Activated gamma-delta T cell treated with anti-CD3 and anti-CD28 coated beads, Interleukin-2, amount 50 U/mL, for 16 hours (primary cell): ENCODE results near the gene KRT84.
A peak's percentile ranks its signal among the peaks of the same experiment; 100 is the strongest.
"Not testable (repeated sequence)": the region's sequence is repeated elsewhere in the genome, so short reads cannot be mapped to it uniquely, and the experiment has no call there.

Source experiments
- DNase-seq: peaks from one replicate; pipeline ENCODE4 v3.0.0-alpha.2; 2020; ENCODE audit warnings: low read depth

Gene KRT84

DNA sequence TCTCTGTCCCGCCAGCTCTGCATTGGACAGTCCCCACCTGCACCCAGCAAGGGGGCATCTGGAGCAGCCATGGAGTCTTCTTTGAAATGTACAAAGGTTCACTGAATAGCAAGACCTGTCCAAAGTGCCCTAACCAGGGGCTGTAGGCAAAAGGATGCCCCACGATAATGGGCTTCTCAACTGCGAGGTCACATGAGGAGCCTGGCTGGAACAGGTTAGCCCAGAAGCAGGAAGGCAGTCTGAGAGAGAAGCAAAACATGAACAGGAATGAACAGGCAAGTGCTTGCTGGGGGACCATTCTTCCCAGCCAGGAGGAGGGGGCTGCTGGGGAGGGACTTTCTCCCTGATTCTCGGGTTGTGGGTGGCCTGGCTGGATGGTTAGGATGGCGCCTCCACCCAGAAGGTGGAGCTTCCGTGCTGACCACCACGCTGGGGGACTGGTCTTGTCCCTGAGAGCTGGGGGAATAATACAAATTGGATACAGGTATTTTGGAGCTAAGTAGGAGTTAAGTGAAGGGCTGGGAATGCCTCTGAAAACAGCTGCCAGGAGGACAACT lies 25.3 kb downstream of the KRT84 start:
- DNase-seq: no peak

DNA sequence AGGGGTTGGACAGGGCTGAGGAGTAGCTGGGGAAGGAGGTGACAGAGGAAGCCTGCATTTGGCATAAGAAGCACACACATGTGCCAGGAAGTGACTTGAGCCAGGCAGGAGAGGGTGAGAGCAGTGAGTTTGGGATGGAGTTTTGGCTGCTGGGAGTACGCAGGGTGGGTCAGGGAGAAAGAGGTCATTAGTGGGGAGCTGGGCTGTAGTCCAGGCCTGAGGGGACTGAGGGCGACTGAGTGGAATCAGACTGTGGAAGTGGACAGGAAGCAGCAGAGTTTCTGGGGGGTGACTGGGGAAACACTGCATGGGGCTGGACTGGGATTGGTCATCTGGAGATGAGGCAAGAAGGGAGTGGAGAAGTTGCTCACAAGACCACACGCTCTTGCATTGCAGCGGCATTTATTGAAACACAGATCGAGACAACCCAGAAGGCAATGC lies 25.8 kb downstream of the KRT84 start:
- no peak for DNase-seq

DNA sequence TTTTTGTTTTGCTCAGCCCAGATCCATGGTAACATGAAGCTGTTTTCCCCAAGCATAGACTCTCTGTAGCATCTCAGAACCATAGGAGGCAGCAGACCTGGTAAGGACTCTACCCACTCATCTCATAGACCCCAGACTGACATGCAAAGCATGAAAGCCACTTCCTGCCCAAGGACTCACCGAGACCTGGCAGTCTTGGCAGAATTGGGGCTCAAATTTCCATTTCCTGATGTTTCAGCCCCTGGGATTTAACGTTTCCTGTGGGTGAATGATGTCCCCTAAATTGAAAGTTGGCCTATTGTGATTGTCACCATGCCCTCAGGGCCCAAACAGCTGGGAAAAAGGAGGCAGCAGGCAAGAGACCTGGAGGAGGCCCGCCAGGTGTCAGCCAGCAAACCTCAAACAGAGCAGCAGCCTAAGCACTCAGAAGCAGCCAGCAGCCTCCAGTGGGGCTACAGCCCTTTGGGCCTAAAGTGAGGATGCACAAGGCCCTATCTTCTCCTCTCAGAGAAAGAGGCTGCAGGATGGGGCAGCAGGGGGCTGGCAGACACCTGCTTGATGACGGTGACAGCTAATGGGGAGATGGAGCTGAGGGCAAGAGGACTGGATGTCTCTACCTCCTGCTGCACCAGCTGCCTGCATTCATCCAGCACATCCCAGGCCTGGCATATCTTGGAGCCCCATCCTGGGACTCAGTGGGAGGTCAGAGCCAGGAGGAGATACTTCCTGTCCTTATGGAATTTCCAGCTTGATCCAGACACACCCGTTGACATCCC lies 26.7 kb downstream of the KRT84 start:
- DNase-seq: no peak

DNA sequence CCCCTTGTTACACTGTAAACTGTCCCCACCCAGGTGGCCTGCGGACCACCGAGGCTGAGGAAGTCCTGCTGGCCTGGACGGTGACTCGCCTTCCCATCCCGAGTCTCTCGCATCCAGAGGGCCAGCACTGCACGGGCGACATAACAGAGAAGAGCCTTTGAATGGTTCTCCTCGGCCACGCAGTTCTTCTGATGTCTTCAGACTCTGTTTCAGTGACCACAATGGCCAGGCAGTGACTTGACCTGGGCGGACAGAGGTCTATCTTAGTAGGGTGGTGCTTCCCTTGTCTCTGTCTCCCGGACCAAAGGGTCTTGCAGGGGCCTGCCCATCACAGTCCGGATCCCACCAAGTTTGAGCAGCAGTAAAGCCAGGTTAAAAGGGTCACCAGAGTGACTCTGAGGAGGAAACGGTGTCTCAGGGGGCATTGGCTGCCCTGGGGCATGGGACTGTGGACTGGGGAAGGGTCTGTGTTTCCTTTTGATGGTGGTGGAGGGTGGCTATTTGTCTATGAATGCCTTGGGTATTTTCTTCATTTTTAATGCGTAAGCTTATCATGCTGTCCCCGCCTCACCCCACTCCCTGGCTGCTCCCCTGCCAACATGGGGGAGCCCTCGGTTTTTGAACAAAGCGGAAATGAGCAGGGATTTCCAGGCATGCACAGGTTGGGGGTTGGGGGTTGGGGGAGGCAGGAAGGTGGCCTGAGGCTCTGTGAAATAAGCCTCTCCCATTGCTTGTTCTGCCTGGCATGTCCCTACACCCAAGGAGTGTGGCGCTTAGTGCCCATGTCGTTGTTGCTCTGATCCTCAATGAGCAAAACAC lies 28.5 kb downstream of the KRT84 start:
- no peak for DNase-seq

DNA sequence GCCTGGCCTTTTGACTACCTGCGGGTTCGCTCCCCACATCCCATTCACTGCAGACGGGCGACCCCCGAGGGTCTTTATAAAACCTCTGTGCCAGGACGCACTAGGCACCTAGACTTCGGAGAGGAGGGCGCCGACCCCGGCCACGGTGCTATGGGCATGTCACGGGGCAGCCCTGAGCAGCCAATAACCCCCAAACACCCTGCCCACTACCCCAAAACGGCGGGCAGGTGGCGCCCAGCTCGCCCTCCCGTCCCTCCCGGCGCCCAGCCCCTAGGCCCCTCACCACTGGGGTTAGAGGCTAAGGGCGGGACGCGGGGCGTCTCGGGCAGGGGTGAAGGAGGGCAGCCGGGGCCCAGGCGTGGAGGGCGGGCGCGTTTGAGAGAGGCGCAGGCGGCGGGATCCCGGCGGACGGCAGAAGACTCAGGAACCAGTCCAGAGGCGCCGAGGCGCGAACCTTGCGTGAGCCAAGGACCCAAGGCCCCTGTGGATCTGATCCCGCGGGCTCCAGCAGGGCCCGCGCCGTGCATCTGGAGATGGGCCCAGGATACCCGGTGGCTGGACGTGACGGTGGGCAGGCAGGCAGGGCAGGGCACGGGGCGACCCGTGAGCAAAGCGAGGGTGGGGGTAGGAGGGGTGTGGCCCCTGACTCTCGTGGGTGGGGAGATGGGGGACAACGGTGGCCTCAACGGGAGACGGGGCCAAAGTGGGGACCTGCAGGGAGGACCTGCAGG lies 29.3 kb downstream of the KRT84 start:
- no peak for DNase-seq

DNA sequence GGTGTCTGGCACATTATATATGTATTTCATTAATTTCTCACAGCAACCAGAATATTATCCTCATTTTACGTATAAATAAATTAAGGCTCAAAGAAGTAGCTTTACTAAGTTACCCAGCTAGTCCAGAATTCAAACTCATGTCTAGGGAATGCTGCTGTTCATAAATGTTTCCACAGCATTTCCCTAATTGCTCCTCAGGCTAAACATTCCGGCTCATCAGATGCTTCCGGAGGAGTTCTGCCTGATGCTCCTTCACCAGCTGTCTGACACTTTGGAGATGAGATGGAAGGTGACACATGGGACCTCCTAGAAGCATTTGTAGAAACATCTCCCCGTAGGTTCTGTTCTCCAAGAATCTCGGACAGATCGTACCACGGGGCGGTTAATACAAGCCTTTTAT lies 30.3 kb downstream of the KRT84 start:
- DNase-seq: no peak

DNA sequence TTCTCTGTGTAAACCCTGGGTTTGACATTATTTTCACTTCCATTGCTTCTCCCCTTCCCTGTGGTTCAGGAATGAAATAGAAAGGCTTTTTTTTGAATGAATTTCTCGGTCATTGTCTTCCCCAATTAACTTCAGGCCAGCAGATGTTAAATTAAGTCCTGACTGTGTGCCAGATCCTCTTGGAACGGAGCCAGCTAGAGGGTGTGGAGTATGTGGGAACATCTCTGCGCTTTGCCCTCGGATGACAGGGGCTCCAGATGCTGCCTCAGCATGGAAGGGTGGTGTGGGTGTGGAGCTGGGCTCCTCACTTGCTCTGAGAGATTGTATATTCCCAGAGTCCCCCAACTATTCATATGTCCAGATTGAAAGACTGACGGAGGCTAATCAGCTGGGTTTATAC lies 31.3 kb downstream of the KRT84 start:
- no peak for DNase-seq

DNA sequence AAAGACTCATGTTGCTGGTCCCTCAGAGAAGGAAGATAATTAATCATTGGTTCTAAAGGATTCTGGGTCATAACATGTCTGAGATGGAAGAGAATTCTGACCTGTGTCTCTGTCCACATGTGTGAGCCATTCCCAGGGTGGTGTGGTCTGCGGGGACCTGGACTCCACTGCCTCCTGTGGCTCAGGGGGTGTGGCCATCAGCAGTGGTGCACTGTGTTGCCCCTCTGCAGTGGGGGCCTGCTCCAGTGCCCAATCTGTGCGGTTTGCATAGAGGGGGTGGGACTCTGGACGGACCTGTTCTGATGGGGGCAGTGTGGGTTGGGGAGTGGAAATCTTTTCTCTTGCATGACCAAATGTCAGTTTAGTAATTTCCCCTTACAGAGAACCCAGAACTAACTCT lies 31.7 kb downstream of the KRT84 start:
- DNase-seq: no peak

DNA sequence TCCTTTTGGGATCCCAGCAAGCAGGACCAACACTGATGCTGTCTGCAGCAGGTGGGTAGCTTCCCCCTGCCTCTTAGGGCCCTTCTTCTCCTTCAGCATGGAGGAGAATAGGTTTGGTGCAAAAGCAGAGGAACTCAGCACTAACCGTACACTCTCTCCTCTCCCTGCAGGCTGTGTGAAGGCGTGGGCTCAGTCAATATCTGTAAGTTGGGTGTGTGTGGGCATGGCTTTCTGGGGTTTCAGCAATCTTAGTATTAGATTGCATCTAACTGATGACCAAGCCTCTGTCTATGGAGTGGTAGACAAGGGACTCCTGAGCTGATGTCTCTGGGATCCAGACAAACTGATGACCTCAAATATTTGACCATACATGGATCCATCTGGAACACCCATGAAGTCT lies 32.5 kb downstream of the KRT84 start:
- no peak for DNase-seq

DNA sequence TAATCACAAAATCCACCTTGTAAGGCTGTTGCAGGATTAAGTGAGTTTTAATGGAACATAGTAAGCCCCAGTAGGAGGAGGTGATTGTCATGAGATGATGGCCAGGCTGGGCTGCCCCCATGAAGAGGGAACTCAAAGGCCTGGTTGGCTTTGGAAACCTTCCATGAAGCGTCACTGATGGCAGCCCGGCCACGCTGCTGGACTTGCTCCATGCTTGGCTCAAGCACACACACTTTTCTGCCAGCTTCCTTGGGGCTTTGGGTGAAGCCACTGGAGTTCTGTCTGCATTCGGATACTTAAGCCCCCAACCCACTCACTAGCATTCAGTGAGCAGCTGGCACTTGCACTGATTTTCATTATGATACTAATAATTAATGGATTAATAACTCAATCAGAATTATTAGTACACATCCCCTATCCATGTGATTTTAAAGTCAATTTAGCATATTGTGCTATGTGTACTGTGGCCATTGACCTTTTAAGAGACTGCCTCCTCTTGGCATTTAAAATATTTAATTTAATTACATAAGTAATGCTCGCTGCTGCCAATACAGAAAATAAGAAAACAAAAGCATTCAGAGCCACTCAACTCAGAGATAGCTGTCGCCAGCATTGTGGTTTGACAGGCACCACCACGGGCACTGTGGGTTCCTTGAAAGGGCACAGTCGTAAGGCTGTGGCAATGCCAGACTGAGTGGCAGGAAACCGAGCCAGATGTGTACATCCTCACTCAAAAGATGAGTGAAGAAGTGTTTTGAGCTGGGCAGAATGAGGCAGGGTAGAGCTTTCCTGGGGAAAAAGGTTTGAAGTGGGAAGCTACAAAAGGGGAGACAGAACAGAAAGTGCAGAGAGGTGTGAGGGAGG lies 34.0 kb downstream of the KRT84 start:
- DNase-seq: peak; percentile 40

DNA sequence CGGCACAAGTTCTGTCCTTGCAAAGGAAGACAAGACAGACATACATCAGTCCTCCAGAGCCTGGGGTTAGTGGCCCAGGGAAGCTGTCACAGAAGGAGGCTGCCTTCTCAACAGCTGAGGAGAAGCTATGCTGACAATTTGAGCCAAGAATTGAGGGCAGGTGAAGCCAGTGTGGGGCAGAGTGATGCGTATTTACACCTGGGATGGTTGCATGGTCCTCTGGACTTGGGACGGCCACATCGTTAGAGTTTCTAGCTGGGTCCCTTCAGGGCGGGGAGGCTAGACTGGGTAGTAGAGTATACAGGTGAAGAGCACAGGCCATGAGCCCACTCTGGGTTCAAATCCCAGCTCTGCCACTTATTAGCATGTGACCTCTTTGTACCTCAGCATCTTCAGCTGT lies 34.7 kb downstream of the KRT84 start:
- DNase-seq: no peak

DNA sequence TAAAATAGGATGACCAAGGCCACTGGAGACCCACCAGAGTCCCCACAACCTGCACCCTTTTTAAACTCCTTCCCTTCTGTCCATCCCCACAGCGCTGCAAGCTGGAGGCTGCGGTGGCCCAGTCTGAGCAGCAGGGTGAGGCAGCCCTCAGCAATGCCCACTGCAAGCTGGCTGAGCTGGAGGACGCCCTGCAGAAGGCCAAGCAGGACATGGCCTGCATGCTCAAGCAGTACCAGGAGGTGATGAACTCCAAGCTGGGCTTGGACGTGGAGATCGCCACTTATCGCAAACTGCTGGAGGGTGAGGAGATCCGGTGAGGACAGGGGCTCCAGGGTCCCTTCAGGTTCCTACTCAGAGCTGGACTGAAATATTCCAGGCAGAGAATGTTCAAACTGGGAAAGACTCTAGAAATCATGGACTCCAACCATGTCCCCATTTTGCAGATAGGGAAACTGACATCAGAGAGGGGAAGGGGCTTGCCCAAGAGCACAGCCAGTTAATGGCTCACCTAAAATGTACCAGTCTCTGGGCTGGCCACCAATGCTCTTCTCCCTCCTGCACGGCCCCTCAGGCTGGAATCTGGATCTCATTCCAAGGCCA lies 35.3 kb downstream of the KRT84 start:
- no peak for DNase-seq

DNA sequence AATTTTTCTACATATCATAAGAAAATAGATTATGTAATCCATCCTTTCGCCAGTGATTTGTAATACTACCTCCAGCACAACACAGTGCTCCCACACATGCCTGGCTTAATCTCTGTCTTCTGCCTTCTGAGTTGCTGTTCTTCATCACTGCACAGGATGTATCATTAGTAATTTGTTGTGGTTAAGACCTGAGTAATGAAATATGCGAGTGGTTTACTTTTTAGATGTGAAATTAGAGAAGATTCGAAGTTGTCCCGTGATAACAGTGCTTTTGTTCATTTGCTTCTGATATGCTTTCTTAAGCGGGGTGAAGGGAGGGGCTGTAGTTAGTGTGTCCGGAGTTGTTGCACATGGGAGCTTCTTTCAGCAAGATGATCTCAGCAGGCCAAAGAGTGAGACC lies 36.3 kb downstream of the KRT84 start:
- DNase-seq: no peak

DNA sequence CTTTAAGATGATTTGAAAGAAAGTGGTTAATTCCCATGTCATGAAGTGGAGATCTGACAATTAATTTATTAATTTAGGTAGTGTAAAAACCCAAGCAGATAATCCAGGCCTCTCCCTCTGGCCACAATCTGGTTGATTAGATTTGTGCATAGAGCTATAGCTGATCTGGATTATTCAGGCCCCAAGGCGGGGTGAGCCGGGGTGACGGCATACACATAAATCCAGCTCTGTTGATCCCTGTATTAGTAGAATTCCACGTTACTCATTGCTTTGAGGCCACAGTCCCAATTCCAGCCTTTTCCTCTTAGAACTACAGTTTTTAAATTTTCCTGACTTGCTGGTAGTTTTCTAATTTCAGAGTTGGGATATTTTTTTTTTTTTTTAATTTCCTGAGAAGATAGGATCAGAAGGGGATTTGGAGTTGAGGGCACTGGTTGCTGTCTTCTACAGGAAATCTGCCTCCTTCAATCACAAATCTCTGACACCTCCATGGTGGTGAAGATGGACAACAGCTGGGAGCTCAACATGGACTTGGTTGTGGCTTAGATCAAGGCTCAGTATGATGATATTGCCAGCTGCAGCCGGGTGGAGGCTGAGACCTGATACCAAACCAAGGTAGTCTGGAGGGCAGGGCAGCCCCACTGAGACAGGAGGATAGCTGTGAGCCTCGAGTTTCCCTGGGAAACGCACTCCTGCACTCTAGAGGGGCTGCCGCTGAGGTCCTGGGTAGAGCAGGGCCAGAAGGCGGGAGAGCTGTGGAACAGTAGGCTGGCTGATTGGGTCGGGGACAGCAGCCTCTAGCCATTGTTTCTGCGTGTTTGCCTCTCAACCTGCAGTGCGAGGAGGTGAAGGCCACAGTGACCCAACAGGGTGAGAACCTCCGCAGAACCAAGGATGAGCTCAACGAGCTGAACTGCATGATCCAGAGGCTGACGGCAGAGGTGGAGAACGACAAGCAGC lies 37.6 kb downstream of the KRT84 start:
- no peak for DNase-seq

DNA sequence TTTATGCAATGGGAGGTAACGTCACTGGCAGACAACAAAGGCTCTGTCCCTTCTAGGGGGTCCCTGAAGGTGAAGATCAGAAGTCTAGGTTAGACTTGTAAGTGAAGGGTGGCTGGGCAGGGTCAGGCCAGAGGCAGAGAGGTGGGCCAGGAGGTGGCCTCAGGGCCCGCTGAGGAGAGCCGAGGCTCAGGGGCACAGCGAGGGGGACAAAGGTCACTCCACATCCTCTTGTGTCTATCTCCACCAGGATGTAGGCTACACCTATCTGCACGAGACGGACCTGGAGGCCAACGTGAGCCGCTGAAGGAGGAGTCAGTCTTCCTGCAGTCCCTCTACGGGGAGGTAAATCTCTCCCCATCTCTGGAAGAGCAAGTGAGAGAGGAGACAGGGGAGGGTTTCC lies 38.4 kb downstream of the KRT84 start:
- no peak for DNase-seq

DNA sequence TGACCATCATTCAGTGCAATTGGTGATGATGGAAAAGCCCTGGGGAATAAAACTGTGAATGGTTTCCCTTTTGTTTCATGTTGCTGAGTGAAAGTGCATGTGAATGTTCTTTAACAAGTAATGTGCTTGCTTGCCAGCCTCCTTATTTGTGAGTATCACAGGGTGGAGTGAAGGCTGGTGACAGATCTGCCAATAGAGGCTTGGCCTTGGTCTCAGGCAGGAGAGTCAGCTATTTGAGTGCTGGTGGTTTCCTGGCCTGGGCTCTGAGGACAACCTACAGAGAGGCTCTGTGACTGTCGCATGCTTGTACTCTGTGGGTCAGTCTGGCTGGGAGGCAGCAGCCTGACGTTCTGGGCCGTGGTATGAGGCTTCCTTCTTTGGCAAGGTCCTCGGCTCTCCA lies 38.9 kb downstream of the KRT84 start:
- DNase-seq: no peak

DNA sequence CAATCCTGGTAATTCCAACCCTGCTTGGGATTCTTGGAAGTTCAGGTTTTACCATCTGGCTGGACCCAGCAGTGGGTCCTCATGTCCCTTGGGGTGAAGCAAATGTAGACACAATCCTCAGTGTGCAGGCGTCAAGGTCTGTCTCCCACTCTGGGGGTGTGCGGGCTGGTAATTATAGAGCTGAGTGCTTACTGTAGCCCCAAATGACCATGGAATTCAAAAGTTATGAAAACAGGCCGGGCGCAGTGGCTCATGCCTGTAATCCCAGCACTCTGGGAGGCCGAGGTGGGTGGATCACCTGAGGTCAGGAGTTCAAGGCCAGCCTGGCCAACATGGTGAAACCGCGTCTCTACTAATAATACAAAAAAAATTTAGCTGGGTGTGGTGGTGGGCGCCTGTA lies 40.4 kb downstream of the KRT84 start:
- not testable (repeated sequence) for DNase-seq

DNA sequence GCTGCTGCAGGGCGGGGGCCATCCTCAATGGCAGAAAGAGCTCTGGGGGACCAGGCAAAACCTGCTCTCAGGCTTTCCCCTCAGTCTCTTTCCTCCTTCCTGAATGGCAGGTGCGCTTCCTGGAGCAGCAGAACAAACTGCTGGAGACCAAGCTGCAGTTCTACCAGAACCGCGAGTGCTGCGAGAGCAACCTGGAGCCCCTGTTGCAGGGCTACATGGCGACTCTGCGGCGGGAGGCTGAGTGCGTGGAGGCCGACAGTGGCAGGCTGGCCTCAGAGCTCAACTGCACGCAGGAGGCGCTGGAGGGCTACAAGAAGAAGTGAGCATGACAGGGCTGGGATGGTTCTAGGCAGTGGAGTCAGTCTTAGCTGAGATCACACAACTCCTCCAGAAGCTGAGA lies 41.3 kb downstream of the KRT84 start:
- DNase-seq: no peak

DNA sequence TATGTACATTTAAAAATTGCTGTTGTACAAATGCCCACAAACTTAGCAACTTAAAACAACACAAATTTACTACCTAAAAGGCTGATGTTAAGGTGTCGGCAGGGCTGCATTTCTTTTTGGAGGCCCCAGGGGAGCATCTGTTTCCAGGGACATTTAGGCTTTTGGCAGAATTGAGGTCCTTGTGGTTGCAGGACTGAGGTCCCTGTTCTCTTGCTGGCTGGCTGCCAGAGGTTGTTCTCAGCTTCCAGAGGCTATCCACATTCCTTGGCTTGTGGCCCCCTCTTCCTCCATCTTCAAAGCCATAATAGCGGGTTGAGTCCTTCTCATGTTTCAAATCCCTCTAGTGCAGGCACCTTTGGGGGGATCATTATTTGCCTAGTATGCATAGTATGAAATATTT lies 41.9 kb downstream of the KRT84 start:
- DNase-seq: no peak
